SH-SY5Y (cell line): ENCODE results near the gene ARHGAP28.

Experiments used
- GATA2 ChIP-seq: IDR thresholded peaks from 2 replicates; pipeline ENCODE4 v1.6.1; 2011; ENCODE audit warnings: mild to moderate bottlenecking, low read depth, low read length
- GATA3 ChIP-seq: IDR thresholded peaks from 2 replicates; pipeline ENCODE4 v1.6.1; 2011; ENCODE audit warnings: low read depth, mild to moderate bottlenecking, low read length, moderate library complexity

GRCh38 chr18:6878556-6879297 lies 149.2 kb downstream of the ARHGAP28 start:
- TF ChIP-seq GATA2 (no peak), GATA3 (no peak)
